HCT116 (cell line): ENCODE measurements around the gene HSPA12A. TPM values are rescaled to one million over a fixed set of nuclear protein-coding genes. Genes with fewer than 3 reads are reported as not detected.

ENCODE experiments used
- ATAC-seq: fragments of 200-7000 bp; cut with Tn5 transposase; 2 replicates; pipeline ENCODE4 v1.9.1; 2020; ENCODE audit warnings: mild to moderate bottlenecking, moderate library complexity
- BruUV-seq: library from RNA; stranded (reverse); fragments of 400-500 nt; replicated peaks from 2 replicates; lab custom pipeline; 2021; lab: Mats Ljungman, UMichigan
- CTCF ChIA-PET: fragments of 300-600 bp; sonication (Branson Sonifier 250); formaldehyde crosslinking; loops from one replicate; lab custom pipeline; 2021; ENCODE audit warnings: antibody characterized with exemption; lab: Charles Lee
- POLR2A ChIA-PET: fragments of 300-600, 350-600 bp; sonication (Branson Sonifier 250); formaldehyde crosslinking; loops from one replicate; lab custom pipeline; 2021; ENCODE audit warnings: antibody characterized with exemption; lab: Charles Lee
- RAD21 ChIA-PET, 2 experiments: fragments of 300-600 bp; sonication (Branson Sonifier 250); formaldehyde crosslinking; loops; one replicate each; lab custom pipeline; 2023; ENCODE audit warnings: low total read pairs in 2 of 2; ENCODE audit not compliant: uncharacterized antibody in 2 of 2, unreplicated experiment in 2 of 2, low non-redundant PET in 1 of 2; lab: Charles Lee
- DNase-seq: peaks from one replicate; pipeline ENCODE4 v3.0.0-alpha.2; 2010; ENCODE audit warnings: low read depth, low spot score
- H2AFZ ChIP-seq: fragments of 200-600 bp; shearing (Covaris generic), sonication (generic); 2 replicates; pipeline ENCODE4 v1.6.1; 2017; ENCODE audit warnings: low read depth, mixed run types, mixed read lengths, antibody characterized with exemption, low read length; ENCODE audit not compliant: poor library complexity, severe bottlenecking
- H3K27ac ChIP-seq: 2 replicates; pipeline ENCODE4 v1.5.1; 2012; ENCODE audit warnings: low read depth, low read length
- H3K27me3 ChIP-seq: fragments of 200-600 bp; sonication (generic); 2 replicates; pipeline ENCODE4 v1.6.1; 2016; ENCODE audit warnings: mixed run types, low read length, mixed read lengths; ENCODE audit not compliant: insufficient read depth
- H3K36me3 ChIP-seq, 2 experiments: fragments of 200-500 bp in 1 of 2; fragments of 200-600 bp in 1 of 2; sonication (Bioruptor generic) in 1 of 2; sonication (generic) in 1 of 2; 2 replicates each; pipeline versions ENCODE4 v1.5.1 to v1.6.1; 2014 to 2016; ENCODE audit warnings: low read length in 2 of 2, inconsistent platforms in 1 of 2, mixed read lengths in 1 of 2, mixed run types in 1 of 2; ENCODE audit not compliant: insufficient read depth in 2 of 2, control insufficient read depth in 1 of 2
- H3K4me1 ChIP-seq, 2 experiments: fragments of 200-600 bp in 1 of 2; sonication (generic) in 1 of 2; 2 replicates each; pipeline versions ENCODE4 v1.5.1 to v1.6.1; 2012 to 2017; ENCODE audit warnings: low read length in 2 of 2, inconsistent platforms in 1 of 2, mild to moderate bottlenecking in 1 of 2, mixed read lengths in 1 of 2, mixed run types in 1 of 2, moderate library complexity in 1 of 2; ENCODE audit not compliant: insufficient read depth in 2 of 2, control insufficient read depth in 1 of 2
- H3K4me2 ChIP-seq: fragments of 200-600 bp; sonication (generic); 2 replicates; pipeline ENCODE4 v1.6.1; 2017; ENCODE audit warnings: mixed run types, low read length, mixed read lengths
- H3K4me3 ChIP-seq, 2 experiments: fragments of 200-600 bp in 1 of 2; sonication (generic) in 1 of 2; replicated peaks in 1 of 2; 2 replicates each; pipeline ENCODE4 v1.5.1; 2011 to 2016; ENCODE audit warnings: low read length in 2 of 2, control low read depth in 1 of 2, low read depth in 1 of 2, mild to moderate bottlenecking in 1 of 2, mixed read lengths in 1 of 2, mixed run types in 1 of 2
- H3K79me2 ChIP-seq: fragments of 200-600 bp; sonication (generic); 2 replicates; pipeline ENCODE4 v1.6.1; 2017; ENCODE audit warnings: mild to moderate bottlenecking, mixed run types, low read length, moderate library complexity, mixed read lengths; ENCODE audit not compliant: insufficient read depth
- H3K9ac ChIP-seq: fragments of 200-600 bp; sonication (generic); 2 replicates; pipeline ENCODE4 v1.6.1; 2016; ENCODE audit warnings: low read length, mixed read lengths
- H3K9me2 ChIP-seq: fragments of 200-600 bp; sonication (generic), shearing (Covaris generic); 2 replicates; pipeline ENCODE4 v1.6.1; 2017; ENCODE audit warnings: mixed run types, mild to moderate bottlenecking, moderate library complexity; ENCODE audit not compliant: insufficient read depth
- H3K9me3 ChIP-seq, 2 experiments: fragments of 200-500 bp in 1 of 2; fragments of 200-600 bp in 1 of 2; sonication (Bioruptor generic) in 1 of 2; sonication (generic) in 1 of 2; 2 replicates each; pipeline ENCODE4 v1.6.1; 2014 to 2017; ENCODE audit warnings: low read length in 2 of 2, mixed read lengths in 2 of 2, inconsistent platforms in 1 of 2, low read depth in 1 of 2, mild to moderate bottlenecking in 1 of 2, mixed run types in 1 of 2, moderate library complexity in 1 of 2; ENCODE audit not compliant: control insufficient read depth in 1 of 2, insufficient read depth in 1 of 2
- H4K20me1 ChIP-seq: fragments of 200-600 bp; sonication (generic), shearing (Covaris generic); 2 replicates; pipeline ENCODE4 v1.6.1; 2017; ENCODE audit warnings: mixed run types, mild to moderate bottlenecking, moderate library complexity; ENCODE audit not compliant: insufficient read depth
- CBX3 ChIP-seq: IDR thresholded peaks from 2 replicates; pipeline ENCODE4 v1.6.1; 2012; ENCODE audit warnings: low read depth
- CEBPB ChIP-seq: IDR thresholded peaks from 2 replicates; pipeline ENCODE4 v1.6.1; 2012; ENCODE audit warnings: low read depth
- EGR1 ChIP-seq: IDR thresholded peaks from 2 replicates; pipeline ENCODE4 v1.6.1; 2012; ENCODE audit warnings: low read depth
- ELF1 ChIP-seq: IDR thresholded peaks from 2 replicates; pipeline ENCODE4 v1.6.1; 2012; ENCODE audit warnings: low read depth, borderline replicate concordance
- EZH2phosphoT487 ChIP-seq: fragments of 200-600 bp; IDR thresholded peaks from 2 replicates; pipeline ENCODE4 v1.6.1; 2018; ENCODE audit warnings: antibody characterized with exemption, borderline replicate concordance
- FOSL1 ChIP-seq: IDR thresholded peaks from 2 replicates; pipeline ENCODE4 v1.6.1; 2012; ENCODE audit warnings: low read depth
- JUND ChIP-seq: IDR thresholded peaks from 2 replicates; pipeline ENCODE4 v1.6.1; 2012
- RAD21 ChIP-seq: IDR thresholded peaks from 2 replicates; pipeline ENCODE4 v1.6.1; 2012; ENCODE audit warnings: low read depth, mild to moderate bottlenecking
- SIN3A ChIP-seq: IDR thresholded peaks from 2 replicates; pipeline ENCODE4 v1.6.1; 2012; ENCODE audit warnings: low read depth
- SP1 ChIP-seq: IDR thresholded peaks from 2 replicates; pipeline ENCODE4 v1.6.1; 2012; ENCODE audit warnings: low read depth
- SRF ChIP-seq: IDR thresholded peaks from 2 replicates; pipeline ENCODE4 v1.6.1; 2012; ENCODE audit warnings: low read depth
- YY1 ChIP-seq: IDR thresholded peaks from 2 replicates; pipeline ENCODE4 v1.6.1; 2011; ENCODE audit warnings: low read length, low read depth, moderate library complexity, mild to moderate bottlenecking; ENCODE audit not compliant: insufficient replicate concordance; ENCODE audit errors: extremely low read depth
- ZNF274 ChIP-seq: fragments of 200-500 bp; sonication (Bioruptor generic); IDR thresholded peaks from 2 replicates; pipeline ENCODE4 v1.6.1; 2014; ENCODE audit warnings: mild to moderate bottlenecking, low read depth, low read length, inconsistent platforms
- intact Hi-C: fragments of 100-400 bp; cut with micrococcal nuclease; formaldehyde crosslinking; loops from 2 replicates; pipeline ENCODE4 v1.10.0; 2022
- total RNA-seq: library from RNA; stranded (reverse); gene quantifications from one replicate; pipeline ENCODE4 v1.2.1, GENCODE V29; 2021; ENCODE audit not compliant: unreplicated experiment
- TF ChIP-seq, protein P1 (sequence below): IDR thresholded peaks from 2 replicates; pipeline ENCODE4 v1.6.1; 2012; ENCODE audit warnings: low read depth

Gene HSPA12A
- total RNA-seq, 1 experiment from 2014 or later: 19.8 TPM

DNA sequence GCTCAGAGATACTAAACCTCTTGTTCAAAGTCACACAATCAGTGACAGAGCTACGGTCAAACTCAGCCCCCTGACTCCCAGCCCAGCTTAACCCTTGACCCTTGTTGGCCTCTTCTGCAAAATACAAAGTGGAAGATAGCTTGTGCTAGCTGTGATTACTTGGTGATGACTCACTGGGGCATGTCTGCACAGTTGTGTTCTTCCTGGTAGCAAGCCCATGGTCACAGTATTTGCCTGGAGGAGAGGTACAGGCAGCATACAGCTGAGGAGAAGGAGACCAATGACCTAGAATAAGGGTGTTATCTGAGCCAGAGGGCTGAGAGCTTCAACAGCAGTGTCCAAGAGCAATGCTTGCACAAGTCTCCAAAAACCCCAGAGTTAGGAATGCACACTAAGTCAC, 5.7 kb upstream of the HSPA12A start:
- no TSS peak for BruUV-seq
- Histone ChIP-seq H3K9ac (no peak overlapping the region), H2AFZ (no peak overlapping the region), H4K20me1 (no peaks in the 10 kb centered on the region), H3K27me3 (no peaks in the 10 kb centered on the region), H3K4me2 (peak overlapping the region; percentile 36), H3K9me2 (no peaks in the 10 kb centered on the region), H3K27ac (no peak overlapping the region), H3K4me3 (no peak overlapping the region), H3K36me3 (no peaks in the 10 kb centered on the region), H3K9me3 (no peaks in the 10 kb centered on the region; a peak in 1 of 4 replicates), H3K79me2 (no peaks in the 10 kb centered on the region), H3K4me1 (peaks cover 11 to 20% of the 10 kb centered on the region in 2 experiments)
- intact Hi-C loops: no loop called here
- ChIA-PET CTCF (interaction anchor here (1.1 kb wide), 1 partner anchor 420 kb away, joined by 3 read pairs; no protein-coding TSS in a partner anchor), RAD21 (no interaction called here), POLR2A (interaction anchor here (1.2 kb wide), 1 partner anchor 12 kb away, joined by 4 read pairs; no protein-coding TSS in a partner anchor)
- TF ChIP-seq SIN3A (no peak), EZH2phosphoT487 (no peak), FOSL1 (peak; percentile 79)
- peak; percentile 13 for DNase-seq
- peak; percentile 49; the same call in 1 of the 2 replicates for ATAC-seq

DNA sequence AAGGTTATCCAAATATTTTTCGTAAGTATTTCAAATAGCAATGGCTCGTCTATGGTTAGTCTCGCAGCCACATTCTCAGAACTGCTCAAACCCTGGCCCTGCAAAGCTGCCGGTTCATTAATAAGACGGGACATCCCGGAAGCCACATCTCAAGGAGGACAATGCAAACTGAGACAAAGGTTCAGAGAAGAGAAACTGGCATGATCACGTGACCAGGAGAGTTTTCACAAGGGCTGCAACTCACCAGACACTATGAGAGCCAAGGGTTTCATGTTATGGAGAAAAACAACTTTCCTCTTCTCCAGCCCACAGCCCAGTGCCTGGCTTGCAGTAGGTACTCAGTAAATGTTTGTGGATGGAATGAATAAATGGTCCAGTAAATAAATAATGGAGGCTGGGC, 5.0 kb upstream of the HSPA12A start:
- no peaks in the 10 kb centered on the region for H3K79me2 ChIP-seq
- H4K20me1 ChIP-seq: no peaks in the 10 kb centered on the region
- CTCF ChIA-PET: interaction anchor here (0.7 to 1.2 kb wide), 4 partner anchors 10 to 421 kb away, joined by 3 to 4 read pairs (median 3); no protein-coding TSS in a partner anchor
- peaks cover 11 to 18% of the 10 kb centered on the region in 2 experiments for H3K4me1 ChIP-seq
- H3K9ac ChIP-seq: no peak overlapping the region
- no peaks in the 10 kb centered on the region for H3K36me3 ChIP-seq
- H3K9me2 ChIP-seq: no peaks in the 10 kb centered on the region
- POLR2A ChIA-PET: no interaction called here
- intact Hi-C loops: no loop called here
- no peaks in the 10 kb centered on the region; a peak in 1 of 4 replicates for H3K9me3 ChIP-seq
- ATAC-seq (no peak), DNase-seq (no peak)
- no peak overlapping the region for H2AFZ ChIP-seq
- no peak overlapping the region for H3K4me2 ChIP-seq
- no peak overlapping the region for H3K27ac ChIP-seq
- RAD21 ChIA-PET: no interaction called here
- no peak overlapping the region for H3K4me3 ChIP-seq
- BruUV-seq: no TSS peak
- no peak for TF ChIP-seq RAD21
- no peak for TF ChIP-seq JUND
- TF ChIP-seq CEBPB: no peak
- no peak for TF ChIP-seq YY1
- TF ChIP-seq, protein P1, sequence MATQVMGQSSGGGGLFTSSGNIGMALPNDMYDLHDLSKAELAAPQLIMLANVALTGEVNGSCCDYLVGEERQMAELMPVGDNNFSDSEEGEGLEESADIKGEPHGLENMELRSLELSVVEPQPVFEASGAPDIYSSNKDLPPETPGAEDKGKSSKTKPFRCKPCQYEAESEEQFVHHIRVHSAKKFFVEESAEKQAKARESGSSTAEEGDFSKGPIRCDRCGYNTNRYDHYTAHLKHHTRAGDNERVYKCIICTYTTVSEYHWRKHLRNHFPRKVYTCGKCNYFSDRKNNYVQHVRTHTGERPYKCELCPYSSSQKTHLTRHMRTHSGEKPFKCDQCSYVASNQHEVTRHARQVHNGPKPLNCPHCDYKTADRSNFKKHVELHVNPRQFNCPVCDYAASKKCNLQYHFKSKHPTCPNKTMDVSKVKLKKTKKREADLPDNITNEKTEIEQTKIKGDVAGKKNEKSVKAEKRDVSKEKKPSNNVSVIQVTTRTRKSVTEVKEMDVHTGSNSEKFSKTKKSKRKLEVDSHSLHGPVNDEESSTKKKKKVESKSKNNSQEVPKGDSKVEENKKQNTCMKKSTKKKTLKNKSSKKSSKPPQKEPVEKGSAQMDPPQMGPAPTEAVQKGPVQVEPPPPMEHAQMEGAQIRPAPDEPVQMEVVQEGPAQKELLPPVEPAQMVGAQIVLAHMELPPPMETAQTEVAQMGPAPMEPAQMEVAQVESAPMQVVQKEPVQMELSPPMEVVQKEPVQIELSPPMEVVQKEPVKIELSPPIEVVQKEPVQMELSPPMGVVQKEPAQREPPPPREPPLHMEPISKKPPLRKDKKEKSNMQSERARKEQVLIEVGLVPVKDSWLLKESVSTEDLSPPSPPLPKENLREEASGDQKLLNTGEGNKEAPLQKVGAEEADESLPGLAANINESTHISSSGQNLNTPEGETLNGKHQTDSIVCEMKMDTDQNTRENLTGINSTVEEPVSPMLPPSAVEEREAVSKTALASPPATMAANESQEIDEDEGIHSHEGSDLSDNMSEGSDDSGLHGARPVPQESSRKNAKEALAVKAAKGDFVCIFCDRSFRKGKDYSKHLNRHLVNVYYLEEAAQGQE: no peak
- no peak for TF ChIP-seq ZNF274
- no peak for TF ChIP-seq CBX3
- no peak for TF ChIP-seq ELF1
- no peak for TF ChIP-seq EGR1
- no peak for TF ChIP-seq SP1
- no peak for TF ChIP-seq SIN3A
- no peak for TF ChIP-seq SRF
- H3K27me3 ChIP-seq: no peaks in the 10 kb centered on the region
